IPS-15b (cell line): ENCODE measurements around the gene FARP2.

Experiments used
- H3K27me3 ChIP-seq: one replicate; pipeline ENCODE4 v1.6.1; 2013; ENCODE audit warnings: low read length; ENCODE audit not compliant: control insufficient read depth, insufficient read depth
- H3K36me3 ChIP-seq: one replicate; pipeline ENCODE4 v1.6.1; 2013; ENCODE audit warnings: low read length; ENCODE audit not compliant: control insufficient read depth, insufficient read depth
- H3K4me1 ChIP-seq: one replicate; pipeline ENCODE4 v1.6.1; 2013; ENCODE audit warnings: mild to moderate bottlenecking, low read length; ENCODE audit not compliant: control insufficient read depth, insufficient read depth
- H3K4me3 ChIP-seq: one replicate; pipeline ENCODE4 v1.5.1; 2013; ENCODE audit warnings: low read depth, low read length
- H3K9ac ChIP-seq: one replicate; pipeline ENCODE4 v1.6.1; 2013; ENCODE audit warnings: low read depth, mild to moderate bottlenecking, low read length
- H3K9me3 ChIP-seq: one replicate; pipeline ENCODE4 v1.6.1; 2013; ENCODE audit warnings: mild to moderate bottlenecking, low read length; ENCODE audit not compliant: control insufficient read depth, insufficient read depth

Gene FARP2

GRCh38 chr2:241489088-241489487 lies 133.0 kb downstream of the FARP2 start:
- no peak overlapping the region for H3K4me3 ChIP-seq
- H3K4me1 ChIP-seq: no peaks in the 10 kb centered on the region
- H3K36me3 ChIP-seq: peaks cover 13% of the 10 kb centered on the region
- H3K9ac ChIP-seq: no peak overlapping the region
- no peaks in the 10 kb centered on the region for H3K27me3 ChIP-seq
- no peaks in the 10 kb centered on the region for H3K9me3 ChIP-seq

- Histone ChIP-seq H3K4me3 (no peak overlapping the region), H3K9ac (no peak overlapping the region), H3K27me3 (no peaks in the 10 kb centered on the region), H3K4me1 (no peaks in the 10 kb centered on the region), H3K36me3 (peaks cover 18% of the 10 kb centered on the region), H3K9me3 (no peaks in the 10 kb centered on the region)
Observed at GRCh38 chr2:241489733-241490680, 133.9 kb downstream of the FARP2 start.

- peaks cover 28% of the 10 kb centered on the region for H3K36me3 ChIP-seq
- no peak overlapping the region for H3K4me3 ChIP-seq
- no peaks in the 10 kb centered on the region for H3K27me3 ChIP-seq
- no peaks in the 10 kb centered on the region for H3K4me1 ChIP-seq
- no peak overlapping the region for H3K9ac ChIP-seq
- no peaks in the 10 kb centered on the region for H3K9me3 ChIP-seq
Observed at GRCh38 chr2:241490825-241491506, 134.9 kb downstream of the FARP2 start.

GRCh38 chr2:241491549-241492173 lies 135.6 kb downstream of the FARP2 start:
- Histone ChIP-seq H3K4me1 (no peaks in the 10 kb centered on the region), H3K9me3 (no peaks in the 10 kb centered on the region), H3K27me3 (no peaks in the 10 kb centered on the region), H3K36me3 (peaks cover 35% of the 10 kb centered on the region), H3K4me3 (no peak overlapping the region), H3K9ac (no peak overlapping the region)

GRCh38 chr2:241492174-241492565 lies 136.1 kb downstream of the FARP2 start:
- peaks cover 40% of the 10 kb centered on the region for H3K36me3 ChIP-seq
- H3K9me3 ChIP-seq: no peaks in the 10 kb centered on the region
- no peak overlapping the region for H3K9ac ChIP-seq
- no peaks in the 10 kb centered on the region for H3K4me1 ChIP-seq
- H3K4me3 ChIP-seq: no peak overlapping the region
- no peaks in the 10 kb centered on the region for H3K27me3 ChIP-seq

- no peak overlapping the region for H3K4me3 ChIP-seq
- peaks cover 47% of the 10 kb centered on the region for H3K36me3 ChIP-seq
- no peaks in the 10 kb centered on the region for H3K9me3 ChIP-seq
- no peak overlapping the region for H3K9ac ChIP-seq
- no peaks in the 10 kb centered on the region for H3K27me3 ChIP-seq
- H3K4me1 ChIP-seq: no peaks in the 10 kb centered on the region
Observed at GRCh38 chr2:241493092-241493491, 137.0 kb downstream of the FARP2 start.

- Histone ChIP-seq H3K9me3 (no peaks in the 10 kb centered on the region), H3K4me1 (no peaks in the 10 kb centered on the region), H3K27me3 (no peaks in the 10 kb centered on the region), H3K36me3 (peaks cover 60% of the 10 kb centered on the region), H3K4me3 (no peak overlapping the region), H3K9ac (no peak overlapping the region)
Observed at GRCh38 chr2:241494311-241494908, 138.3 kb downstream of the FARP2 start.

- peaks cover 66% of the 10 kb centered on the region for H3K36me3 ChIP-seq
- H3K4me1 ChIP-seq: no peaks in the 10 kb centered on the region
- H3K9ac ChIP-seq: no peak overlapping the region
- H3K27me3 ChIP-seq: no peaks in the 10 kb centered on the region
- H3K9me3 ChIP-seq: no peaks in the 10 kb centered on the region
- H3K4me3 ChIP-seq: no peak overlapping the region
Observed at GRCh38 chr2:241495172-241496002, 139.3 kb downstream of the FARP2 start.

GRCh38 chr2:241496003-241496707 lies 140.1 kb downstream of the FARP2 start:
- Histone ChIP-seq H3K9me3 (no peaks in the 10 kb centered on the region), H3K27me3 (no peaks in the 10 kb centered on the region), H3K36me3 (peaks cover 74% of the 10 kb centered on the region), H3K4me3 (no peak overlapping the region), H3K9ac (no peak overlapping the region), H3K4me1 (no peaks in the 10 kb centered on the region)

GRCh38 chr2:241496904-241497877 lies 141.1 kb downstream of the FARP2 start:
- no peaks in the 10 kb centered on the region for H3K4me1 ChIP-seq
- no peaks in the 10 kb centered on the region for H3K9me3 ChIP-seq
- H3K9ac ChIP-seq: no peak overlapping the region
- H3K36me3 ChIP-seq: peaks cover 78% of the 10 kb centered on the region
- no peak overlapping the region for H3K4me3 ChIP-seq
- no peaks in the 10 kb centered on the region for H3K27me3 ChIP-seq
